Amniotic stem cell (primary cell): Measurements from ENCODE around the gene GALNT15.

Source experiments
- DNase-seq: peaks from one replicate; lab custom pipeline; 2025; lab: John Stamatoyannopoulos, UW

GALNT15 gene

GRCh38 chr3:16187213-16187790 lies 12.8 kb downstream of the GALNT15 start:
- no peak for DNase-seq

GRCh38 chr3:16188071-16188470 lies 13.6 kb downstream of the GALNT15 start:
- no peak for DNase-seq

- no peak for DNase-seq
Measured at GRCh38 chr3:16189201-16189600, 14.7 kb downstream of the GALNT15 start.

GRCh38 chr3:16190704-16191103 lies 16.2 kb downstream of the GALNT15 start:
- no peak for DNase-seq

- DNase-seq = no peak
Measured at GRCh38 chr3:16191591-16191990, 17.1 kb downstream of the GALNT15 start.

GRCh38 chr3:16192176-16192811 lies 17.8 kb downstream of the GALNT15 start:
- DNase-seq = no peak

GRCh38 chr3:16198427-16198826 lies 23.9 kb downstream of the GALNT15 start:
- DNase-seq = no peak

GRCh38 chr3:16199769-16200168 lies 25.3 kb downstream of the GALNT15 start:
- no peak for DNase-seq

- no peak for DNase-seq
Measured at GRCh38 chr3:16200411-16200810, 25.9 kb downstream of the GALNT15 start.

GRCh38 chr3:16203031-16203430 lies 28.6 kb downstream of the GALNT15 start:
- no peak for DNase-seq

- no peak for DNase-seq
Measured at GRCh38 chr3:16203671-16204629, 29.5 kb downstream of the GALNT15 start.

GRCh38 chr3:16204751-16205150 lies 30.3 kb downstream of the GALNT15 start:
- no peak for DNase-seq

- no peak for DNase-seq
Measured at GRCh38 chr3:16205156-16205870, 30.8 kb downstream of the GALNT15 start.

GRCh38 chr3:16207031-16207430 lies 32.6 kb downstream of the GALNT15 start:
- no peak for DNase-seq

- no peak for DNase-seq
Measured at GRCh38 chr3:16211176-16211904, 36.9 kb downstream of the GALNT15 start.

GRCh38 chr3:16214366-16214765 lies 39.9 kb downstream of the GALNT15 start:
- DNase-seq = no peak

GRCh38 chr3:16216373-16216935 lies 42.0 kb downstream of the GALNT15 start:
- no peak for DNase-seq

- no peak for DNase-seq
Measured at GRCh38 chr3:16219777-16220176, 45.3 kb downstream of the GALNT15 start.

GRCh38 chr3:16221990-16222389 lies 47.5 kb downstream of the GALNT15 start:
- no peak for DNase-seq

GRCh38 chr3:16222547-16222946 lies 48.1 kb downstream of the GALNT15 start:
- DNase-seq = no peak

GRCh38 chr3:16224325-16224724 lies 49.8 kb downstream of the GALNT15 start:
- DNase-seq = no peak
